ENCODE measurements around the gene CORO2B.

Gene CORO2B

GRCh38 chr15:68693071-68693470 lies 114.3 kb downstream of the CORO2B start:
- TF ChIP-seq, protein P1, sequence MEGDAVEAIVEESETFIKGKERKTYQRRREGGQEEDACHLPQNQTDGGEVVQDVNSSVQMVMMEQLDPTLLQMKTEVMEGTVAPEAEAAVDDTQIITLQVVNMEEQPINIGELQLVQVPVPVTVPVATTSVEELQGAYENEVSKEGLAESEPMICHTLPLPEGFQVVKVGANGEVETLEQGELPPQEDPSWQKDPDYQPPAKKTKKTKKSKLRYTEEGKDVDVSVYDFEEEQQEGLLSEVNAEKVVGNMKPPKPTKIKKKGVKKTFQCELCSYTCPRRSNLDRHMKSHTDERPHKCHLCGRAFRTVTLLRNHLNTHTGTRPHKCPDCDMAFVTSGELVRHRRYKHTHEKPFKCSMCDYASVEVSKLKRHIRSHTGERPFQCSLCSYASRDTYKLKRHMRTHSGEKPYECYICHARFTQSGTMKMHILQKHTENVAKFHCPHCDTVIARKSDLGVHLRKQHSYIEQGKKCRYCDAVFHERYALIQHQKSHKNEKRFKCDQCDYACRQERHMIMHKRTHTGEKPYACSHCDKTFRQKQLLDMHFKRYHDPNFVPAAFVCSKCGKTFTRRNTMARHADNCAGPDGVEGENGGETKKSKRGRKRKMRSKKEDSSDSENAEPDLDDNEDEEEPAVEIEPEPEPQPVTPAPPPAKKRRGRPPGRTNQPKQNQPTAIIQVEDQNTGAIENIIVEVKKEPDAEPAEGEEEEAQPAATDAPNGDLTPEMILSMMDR (conservative IDR thresholded peaks at IDR 0.05; ENCODE audit: low read depth, low read length) = no peak
- H3K4me3 ChIP-seq (ENCODE audit: low read length) = no peak overlapping the region
- DNase-seq (ENCODE audit: low read depth) = no peak

DNA sequence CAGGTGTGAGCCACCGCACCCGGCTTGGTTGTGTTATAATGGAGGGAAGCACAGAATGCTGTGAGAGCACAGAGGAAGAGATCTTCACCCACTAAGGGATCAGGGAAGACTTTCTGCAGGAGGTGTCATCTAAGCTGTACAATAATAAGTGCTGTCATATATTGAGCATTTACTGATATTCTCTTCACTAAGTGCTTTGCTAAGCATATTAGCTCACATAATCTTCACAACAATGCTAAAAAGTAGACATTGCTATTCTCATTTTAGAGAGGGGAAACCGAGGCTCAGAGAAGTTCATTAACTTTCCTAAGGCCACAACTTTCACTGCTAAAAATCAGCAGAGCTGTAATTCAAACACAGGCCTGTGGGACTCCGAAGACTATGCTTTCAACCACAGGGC lies 115.3 kb downstream of the CORO2B start:
- H3K4me3 ChIP-seq (ENCODE audit: low read length) = no peak overlapping the region
- TF ChIP-seq, protein P1 (conservative IDR thresholded peaks at IDR 0.05; ENCODE audit: low read depth, low read length) = no peak

GRCh38 chr15:68695061-68695595 lies 116.3 kb downstream of the CORO2B start:
- TF ChIP-seq, protein P1 (conservative IDR thresholded peaks at IDR 0.05; ENCODE audit: low read depth, low read length) = no peak
- H3K4me3 ChIP-seq (ENCODE audit: low read length) = no peak overlapping the region
- no peak for DNase-seq (ENCODE audit: low read depth)

More for the DNA sequence above, 115.3 kb downstream of the CORO2B start:
- DNase-seq (ENCODE audit: low read depth) = no peak

GRCh38 chr15:68696414-68697363 lies 117.9 kb downstream of the CORO2B start:
- no peak overlapping the region for H3K4me3 ChIP-seq (ENCODE audit: low read length)
- no peak for DNase-seq (ENCODE audit: low read depth)
- TF ChIP-seq, protein P1 (conservative IDR thresholded peaks at IDR 0.05; ENCODE audit: low read depth, low read length) = no peak

GRCh38 chr15:68697711-68698690 lies 119.2 kb downstream of the CORO2B start:
- TF ChIP-seq, protein P1 (conservative IDR thresholded peaks at IDR 0.05; ENCODE audit: low read depth, low read length) = no peak
- no peak overlapping the region for H3K4me3 ChIP-seq (ENCODE audit: low read length)
- no peak for DNase-seq (ENCODE audit: low read depth)

DNA sequence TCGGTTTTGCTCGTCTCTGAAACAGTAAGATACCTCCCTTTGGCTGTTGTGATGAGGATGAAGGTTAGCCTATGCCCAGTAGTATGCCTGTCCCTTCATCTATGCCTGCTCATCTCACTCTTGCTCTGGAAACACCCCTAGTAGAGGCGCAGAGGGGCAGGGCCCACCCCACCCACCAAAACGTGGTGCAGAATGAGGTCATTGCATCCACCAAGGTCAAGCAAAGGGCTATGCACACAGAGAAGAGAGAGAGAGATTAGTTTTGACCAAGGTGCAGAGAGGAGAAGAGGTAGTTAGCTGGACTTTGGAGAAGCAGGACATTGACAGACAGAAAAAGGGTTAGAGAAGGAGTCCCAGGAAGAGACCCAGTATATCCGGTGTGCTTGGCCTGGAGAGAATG lies 119.9 kb downstream of the CORO2B start:
- H3K4me3 ChIP-seq (ENCODE audit: low read length) = no peak overlapping the region
- DNase-seq (ENCODE audit: low read depth) = no peak
- TF ChIP-seq, protein P1 (conservative IDR thresholded peaks at IDR 0.05; ENCODE audit: low read depth, low read length) = no peak
